ENCODE results near the gene TMEM132D. TPM values are rescaled to one million over a fixed set of nuclear protein-coding genes. Genes with fewer than 3 reads are reported as not detected.

TMEM132D gene
- total and polyA plus RNA-seq, 2 of the 8 experiments (the other 6 are each of a cell fraction or from before 2014, with no cell fraction given), result 3.5 to 10.1 TPM

DNA sequence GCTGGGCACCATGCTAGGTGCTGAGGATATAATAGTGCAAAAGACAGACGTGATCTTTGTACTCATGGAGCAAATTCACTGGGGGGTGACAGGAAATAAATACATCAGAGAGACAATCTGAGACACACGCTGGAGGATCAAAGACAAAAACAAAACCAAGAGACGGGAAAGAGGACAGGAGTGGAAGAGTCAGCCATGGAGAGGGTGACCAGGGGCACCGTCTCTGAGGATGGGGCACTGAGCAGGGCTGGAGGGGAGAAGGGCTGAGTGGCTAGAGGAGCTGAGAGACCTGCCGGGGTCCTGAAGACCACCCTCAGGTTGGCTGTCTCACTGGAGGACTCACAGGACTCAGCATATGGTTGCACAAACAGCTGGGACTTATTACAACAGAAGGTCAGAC, 81.9 kb downstream of the TMEM132D start:
- Histone ChIP-seq H3K79me2 (ENCODE audit: control insufficient read depth in 1 of 2, insufficient read depth in 2 of 2, low read length in 2 of 2) (peaks cover 0 to 14% of the 10 kb centered on the region in 2 experiments; a peak in 2 of 4 replicates), H3K4me1 (replicated peaks in 1 of 4; ENCODE audit: control insufficient read depth in 3 of 4, insufficient read depth in 4 of 4, low read length in 3 of 4) (peaks cover 0 to 8% (median 2%) of the 10 kb centered on the region in 4 experiments; a peak in 4 of 7 replicates), H3K79me1 (ENCODE audit: low read depth, low read length) (peaks cover 9% of the 10 kb centered on the region), H2BK20ac (ENCODE audit: low read length) (no peak overlapping the region), H3K4ac (replicated peaks; ENCODE audit: insufficient read length, low read depth, low read length) (no peak overlapping the region), H3K18ac (ENCODE audit: extremely low read depth, low read length) (no peak overlapping the region), H3K23me2 (ENCODE audit: low read depth, low read length) (peaks cover 11% of the 10 kb centered on the region; the same call in 1 of the 2 replicates), H2BK5ac (ENCODE audit: low read depth, low read length) (no peak overlapping the region), H3K56ac (replicated peaks; ENCODE audit: insufficient read length, low read depth, low read length) (no peak overlapping the region), H3K9me3 (ENCODE audit: insufficient read depth in 2 of 2, low read depth in 1 of 2, low read length in 1 of 2) (no peaks in the 10 kb centered on the region), H3K4me3 (ENCODE audit: extremely low read depth in 1 of 4, insufficient read depth in 2 of 4, low read depth in 3 of 4, low read length in 4 of 4) (no peak overlapping the region), H4K5ac (ENCODE audit: insufficient read length, low read depth, low read length) (no peak overlapping the region), H3K27ac (ENCODE audit: low read depth, low read length) (no peak overlapping the region), H2BK15ac (ENCODE audit: low read length) (no peak overlapping the region), H3K14ac (ENCODE audit: insufficient read length) (no peak overlapping the region), H2AFZ (ENCODE audit: low read length) (no peak overlapping the region), H3K36me3 (ENCODE audit: control insufficient read depth in 2 of 4, insufficient read depth in 4 of 4, low read length in 3 of 4) (no peaks in the 10 kb centered on the region; a peak in 1 of 8 replicates), H3K23ac (ENCODE audit: insufficient read length) (no peak overlapping the region), H4K8ac (ENCODE audit: extremely low read depth, insufficient read depth, low read length) (no peak overlapping the region), H3K9ac (replicated peaks in 1 of 4; ENCODE audit: extremely low read depth in 1 of 4, low read depth in 3 of 4, low read length in 3 of 4) (no peak overlapping the region), H3K4me2 (ENCODE audit: insufficient read depth in 1 of 2, low read depth in 2 of 2, low read length in 2 of 2) (no peak overlapping the region), H2BK120ac (replicated peaks; ENCODE audit: low read depth, low read length) (no peak overlapping the region), H2AK5ac (ENCODE audit: low read depth, low read length) (no peak overlapping the region; the same call in 1 of the 2 replicates), H2BK12ac (ENCODE audit: low read depth, low read length) (no peak overlapping the region), H4K91ac (replicated peaks; ENCODE audit: insufficient read length, low read length) (no peak overlapping the region), H4K20me1 (replicated peaks in 1 of 2; ENCODE audit: control insufficient read depth in 1 of 2, insufficient read depth in 2 of 2, low read length in 2 of 2) (peaks cover 0 to 7% of the 10 kb centered on the region in 2 experiments), H3K27me3 (replicated peaks in 1 of 4; ENCODE audit: control insufficient read depth in 3 of 4, extremely low read depth in 1 of 4, insufficient read depth in 3 of 4, low read length in 3 of 4) (no peaks in the 10 kb centered on the region)
- DNase-seq (ENCODE audit: low read depth in 1 of 2, low spot score in 2 of 2) (no peak), FAIRE-seq (no peak)
- ChIA-PET CTCF (ENCODE audit: partially characterized antibody) (interaction anchor here (1.1 kb wide), 1 partner anchor 144 kb away, joined by 4 read pairs; no protein-coding TSS in a partner anchor), POLR2A (ENCODE audit: partially characterized antibody) (interaction anchor here (0.7 kb wide), 1 partner anchor 7 kb away, joined by 3 read pairs; no protein-coding TSS in a partner anchor)
- whole genome bisulfite sequencing, 2 experiments (ENCODE audit: extremely low coverage in 1 of 2, insufficient coverage in 1 of 2, insufficient read length in 1 of 2, insufficient replicate concordance in 2 of 2, low coverage in 1 of 2, low lambda C conversion rate in 2 of 2, missing lambda C conversion rate in 1 of 2), result 83% methylated on average over 5 of the region's 5 CpGs; no CpG with 5 or more reads in 1 of the 2 experiments
- TF ChIP-seq RNF2 (IDR thresholded peaks at IDR 0.05; ENCODE audit: borderline replicate concordance, low read depth, low read length, missing control alignments, poor library complexity, severe bottlenecking) (no peak), ASH2L (IDR thresholded peaks at IDR 0.05; ENCODE audit: low read length) (no peak), RAD21 (IDR thresholded peaks at IDR 0.05 in 1 of 2, conservative IDR thresholded peaks at IDR 0.05 in 1 of 2; ENCODE audit: low read depth in 2 of 2, low read length in 2 of 2) (no peak), EP300 (IDR thresholded peaks at IDR 0.05; ENCODE audit: borderline replicate concordance in 1 of 2, low read depth in 2 of 2, low read length in 2 of 2) (no peak), ZNF274 (IDR thresholded peaks at IDR 0.05; ENCODE audit: borderline replicate concordance, extremely low read depth, low read length) (no peak), SP2 (IDR thresholded peaks at IDR 0.05; ENCODE audit: low read length) (no peak), GABPA (IDR thresholded peaks at IDR 0.05; ENCODE audit: borderline replicate concordance, insufficient read depth, low read length) (no peak), CREB1 (IDR thresholded peaks at IDR 0.05) (no peak), KDM4A (IDR thresholded peaks at IDR 0.05; ENCODE audit: low read depth, low read length, severe bottlenecking) (no peak), NANOG (IDR thresholded peaks at IDR 0.05; ENCODE audit: insufficient read depth, low read depth, low read length, poor library complexity, severe bottlenecking) (no peak), SIRT6 (IDR thresholded peaks at IDR 0.05; ENCODE audit: low read length) (no peak), KDM1A (IDR thresholded peaks at IDR 0.05; ENCODE audit: borderline replicate concordance, low read length) (no peak), SUZ12 (IDR thresholded peaks at IDR 0.05; ENCODE audit: low read length) (no peak)

Data from H1 (cell line).